Ecto neural progenitor cell (in vitro differentiated cells): ENCODE measurements around the gene BABAM2.
"Not testable (repeated sequence)": the region's sequence is repeated elsewhere in the genome, so short reads cannot be mapped to it uniquely, and the experiment has no call there.

ENCODE experiments used
- DNase-seq: peaks from one replicate; pipeline ENCODE4 v3.0.0-alpha.2; 2018; ENCODE audit warnings: low spot score

Gene BABAM2

GRCh38 chr2:28252311-28252710, 361.8 kb downstream of the BABAM2 start:
- no peak for DNase-seq

GRCh38 chr2:28253543-28253942, 363.0 kb downstream of the BABAM2 start:
- DNase-seq = no peak

- not testable (repeated sequence) for DNase-seq
These were observed 364.7 kb downstream of the BABAM2 start for GRCh38 chr2:28255231-28255630.

- no peak for DNase-seq
These were observed 366.7 kb downstream of the BABAM2 start for GRCh38 chr2:28257182-28257581.

- DNase-seq = not testable (repeated sequence)
These were observed 368.7 kb downstream of the BABAM2 start for GRCh38 chr2:28259226-28259625.

GRCh38 chr2:28263690-28264089, 373.2 kb downstream of the BABAM2 start:
- DNase-seq = no peak

GRCh38 chr2:28267282-28267681, 376.8 kb downstream of the BABAM2 start:
- DNase-seq = no peak

- no peak for DNase-seq
These were observed 377.9 kb downstream of the BABAM2 start for GRCh38 chr2:28268386-28268785.

GRCh38 chr2:28269019-28269784, 378.7 kb downstream of the BABAM2 start:
- no peak for DNase-seq

GRCh38 chr2:28270456-28271152, 380.1 kb downstream of the BABAM2 start:
- DNase-seq = no peak

GRCh38 chr2:28271231-28271918, 380.8 kb downstream of the BABAM2 start:
- no peak for DNase-seq

- DNase-seq = no peak
These were observed 381.4 kb downstream of the BABAM2 start for GRCh38 chr2:28271919-28272250.

GRCh38 chr2:28273751-28274150, 383.2 kb downstream of the BABAM2 start:
- DNase-seq = no peak

GRCh38 chr2:28274911-28275685, 384.6 kb downstream of the BABAM2 start:
- DNase-seq = no peak

- DNase-seq = no peak
These were observed 385.6 kb downstream of the BABAM2 start for GRCh38 chr2:28276076-28276618.

- no peak for DNase-seq
These were observed 386.3 kb downstream of the BABAM2 start for GRCh38 chr2:28276807-28277206.

- no peak for DNase-seq
These were observed 386.9 kb downstream of the BABAM2 start for GRCh38 chr2:28277466-28277865.

- DNase-seq = no peak
These were observed 388.8 kb downstream of the BABAM2 start for GRCh38 chr2:28279371-28279770.

- no peak for DNase-seq
These were observed 390.1 kb downstream of the BABAM2 start for GRCh38 chr2:28280619-28281018.

- DNase-seq = no peak
These were observed 391.2 kb downstream of the BABAM2 start for GRCh38 chr2:28281739-28282138.

- DNase-seq = no peak
These were observed 391.7 kb downstream of the BABAM2 start for GRCh38 chr2:28282248-28282647.
